ENCODE results near the gene C3orf38.
"Not testable (repeated sequence)": the region's sequence is repeated elsewhere in the genome, so short reads cannot be mapped to it uniquely, and the experiment has no call there.

Gene C3orf38

DNA sequence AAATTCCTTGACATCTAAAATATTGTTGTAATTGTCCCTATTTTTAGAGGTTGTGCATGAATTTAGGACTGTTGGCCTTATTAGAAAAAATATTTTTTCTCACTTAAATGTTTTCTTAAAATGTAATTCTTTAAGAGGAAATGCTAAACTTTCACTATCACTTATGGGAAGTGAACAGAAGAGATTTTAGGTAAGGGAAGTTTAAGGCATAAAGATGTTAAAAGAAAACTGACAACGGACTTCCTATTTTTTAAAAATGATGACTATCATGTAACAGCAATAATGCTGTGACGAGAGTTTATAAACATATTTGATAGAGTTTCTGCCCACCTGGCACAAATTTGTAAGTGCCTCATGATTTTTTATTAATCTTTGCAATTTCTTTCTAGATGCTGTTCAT, 3.1 kb downstream of the C3orf38 start:
- no peak for DNase-seq (ENCODE audit: low read depth)

DNA sequence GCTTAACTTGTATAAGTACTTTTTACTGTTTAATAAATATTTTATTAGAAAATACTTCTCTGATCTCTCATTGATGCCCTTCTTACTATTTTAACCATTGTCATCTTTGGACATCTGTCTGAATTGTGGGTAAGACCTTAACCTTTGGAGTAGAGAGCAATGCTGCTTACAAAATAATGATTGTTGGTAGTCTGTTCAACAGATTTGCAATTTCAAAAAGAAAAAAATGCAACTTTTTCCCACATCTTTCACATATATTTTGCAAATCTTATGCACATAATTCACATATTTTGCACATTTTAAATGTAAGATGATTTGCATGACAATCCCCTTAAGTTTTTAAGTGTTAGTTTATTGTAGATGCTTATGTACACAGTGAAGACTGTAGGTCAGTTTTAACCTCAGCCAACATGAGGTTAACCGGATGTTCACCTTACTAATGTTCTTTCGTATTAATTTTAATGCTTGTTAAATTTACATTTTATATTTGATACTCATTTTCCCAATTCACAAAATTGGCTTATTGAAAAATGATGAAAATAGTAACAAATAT, 16.7 kb downstream of the C3orf38 start:
- DNase-seq (ENCODE audit: low read depth): no peak

DNA sequence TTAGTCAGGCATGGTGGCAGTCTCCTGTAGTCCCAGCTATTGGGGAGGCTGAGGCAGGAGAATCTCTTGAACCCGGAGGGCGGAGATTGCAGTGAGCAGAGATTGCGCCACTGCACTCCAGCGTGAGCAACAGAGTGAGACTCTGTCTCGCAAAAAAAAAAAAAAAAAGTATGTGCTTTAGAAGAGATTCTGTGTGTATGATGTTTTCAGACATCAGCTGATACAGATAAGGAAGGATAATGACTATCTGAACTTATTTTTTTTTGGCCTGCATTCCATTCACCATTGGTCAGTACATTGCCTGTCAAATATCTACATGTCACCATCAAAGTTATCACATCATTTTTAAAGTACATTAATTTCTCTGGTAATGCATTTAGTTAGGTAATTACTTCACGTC, 17.4 kb downstream of the C3orf38 start:
- DNase-seq (ENCODE audit: low read depth): no peak

- no peak for DNase-seq (ENCODE audit: low read depth)
Measured at GRCh38 chr3:88167704-88168103, 17.9 kb downstream of the C3orf38 start.

DNA sequence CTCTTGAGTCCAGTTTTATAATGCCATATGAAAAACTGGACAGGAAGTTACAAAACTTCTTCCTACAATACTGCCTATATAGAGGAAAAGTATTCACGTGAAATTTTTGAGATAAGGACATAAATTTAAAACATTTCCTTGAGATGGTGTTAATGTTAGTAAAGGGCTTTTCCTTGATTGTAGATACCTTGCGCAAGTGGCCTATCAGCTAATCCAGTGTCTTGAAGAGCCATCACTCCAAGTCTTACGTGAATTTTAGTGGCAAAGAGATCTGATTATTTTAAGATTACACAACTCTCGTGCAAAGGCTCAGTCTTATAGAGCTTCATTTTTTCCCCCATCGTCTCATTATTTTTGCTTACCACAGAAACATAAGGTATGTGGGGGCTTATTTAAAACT, 18.4 kb downstream of the C3orf38 start:
- DNase-seq (ENCODE audit: low read depth): no peak

GRCh38 chr3:88180398-88180999, 30.7 kb downstream of the C3orf38 start:
- no peak for DNase-seq (ENCODE audit: low read depth)

- not testable (repeated sequence) for DNase-seq (ENCODE audit: low read depth)
Measured at GRCh38 chr3:88182165-88182918, 32.6 kb downstream of the C3orf38 start.

- no peak for DNase-seq (ENCODE audit: low read depth)
Measured at GRCh38 chr3:88188436-88188835, 38.7 kb downstream of the C3orf38 start.

DNA sequence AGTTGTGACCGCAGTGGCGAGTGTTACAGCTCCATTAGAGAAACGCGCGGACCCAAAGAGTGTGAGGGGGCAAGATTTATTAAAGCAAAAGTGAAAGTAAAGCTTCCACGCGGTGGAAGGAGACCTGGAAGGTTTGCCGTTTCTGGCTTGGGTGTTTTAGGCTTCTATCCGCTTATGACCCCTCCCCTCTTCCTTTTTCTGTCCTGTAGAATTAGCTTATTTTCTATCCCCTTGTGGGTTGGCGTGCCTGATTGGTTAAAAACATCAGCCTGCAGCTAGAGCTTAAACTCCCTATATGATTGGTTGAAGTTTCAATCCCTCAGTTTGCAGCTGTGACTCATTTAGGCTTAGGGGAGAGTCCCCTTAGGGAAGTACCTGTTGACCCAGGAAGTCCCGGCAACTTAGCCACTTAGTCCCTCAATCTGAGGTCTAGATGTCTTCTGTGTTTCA, 39.6 kb downstream of the C3orf38 start:
- no peak for DNase-seq (ENCODE audit: low read depth)

DNA sequence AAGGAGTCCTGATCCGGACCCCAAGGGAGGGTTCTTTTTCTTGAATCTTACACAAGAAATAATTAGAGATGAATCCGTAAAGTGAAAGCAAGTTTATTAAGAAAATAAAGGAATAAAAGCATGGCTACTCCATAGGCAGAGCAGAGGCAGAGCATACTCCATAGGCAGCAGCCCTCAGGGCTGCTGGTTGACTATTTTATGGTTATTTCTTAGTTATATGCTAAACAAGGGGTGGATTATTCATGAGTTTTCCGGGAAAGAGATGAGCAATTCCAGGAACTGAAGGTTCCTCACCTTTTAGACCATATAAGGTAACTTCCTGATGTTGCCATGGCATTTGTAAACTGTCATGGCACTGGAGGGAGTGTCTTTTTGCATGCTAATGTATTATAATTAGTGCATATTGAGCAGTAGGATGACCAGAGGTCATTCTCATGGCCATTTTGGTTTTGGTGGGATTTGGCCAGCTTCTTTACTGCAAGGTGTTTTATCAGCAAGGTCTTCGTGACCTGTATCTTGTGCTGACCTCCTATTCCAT, 42.2 kb downstream of the C3orf38 start:
- DNase-seq (ENCODE audit: low read depth): no peak

DNA sequence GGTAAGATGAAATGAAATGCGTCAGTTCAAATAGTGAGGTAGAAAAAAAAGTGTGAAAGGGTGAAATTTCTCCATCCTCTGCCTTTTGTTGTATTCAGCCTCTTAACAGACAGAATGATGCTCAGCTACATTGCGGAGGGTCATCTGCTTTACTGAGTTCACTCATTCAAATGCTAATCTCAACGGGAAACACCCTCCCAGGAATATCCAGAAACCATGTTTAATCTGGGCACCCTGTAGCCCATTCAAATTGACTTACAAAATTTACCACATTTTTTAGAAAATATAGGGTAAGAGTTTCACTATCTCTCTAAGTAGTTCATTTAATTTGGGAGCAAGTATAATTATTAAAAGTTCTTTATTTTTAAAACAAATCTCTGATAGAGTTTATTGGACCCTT, 42.9 kb downstream of the C3orf38 start:
- DNase-seq (ENCODE audit: low read depth): no peak

DNA sequence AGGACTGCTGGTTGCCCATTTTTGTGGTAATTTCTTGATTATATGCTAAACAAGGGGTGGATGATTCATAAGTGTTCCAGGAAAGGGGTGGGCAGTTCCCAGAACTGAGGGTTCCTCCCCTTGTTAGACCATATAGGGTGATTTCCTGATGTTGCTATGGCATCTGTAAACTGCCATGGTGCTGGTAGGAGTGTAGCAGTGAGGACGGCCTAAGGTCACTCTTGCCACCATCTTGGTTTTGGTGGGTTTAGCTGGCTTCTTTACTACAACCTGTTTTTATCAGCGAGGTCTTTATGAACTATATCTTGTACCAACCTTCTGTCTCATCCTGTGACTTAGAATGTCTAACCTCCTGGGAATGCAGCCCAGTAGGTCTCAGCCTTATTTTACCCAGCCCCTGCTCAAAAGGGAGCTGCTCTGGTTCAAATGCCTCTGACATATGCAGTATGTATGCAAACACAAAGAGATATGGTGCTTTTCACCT, 46.2 kb downstream of the C3orf38 start:
- no peak for DNase-seq (ENCODE audit: low read depth)

DNA sequence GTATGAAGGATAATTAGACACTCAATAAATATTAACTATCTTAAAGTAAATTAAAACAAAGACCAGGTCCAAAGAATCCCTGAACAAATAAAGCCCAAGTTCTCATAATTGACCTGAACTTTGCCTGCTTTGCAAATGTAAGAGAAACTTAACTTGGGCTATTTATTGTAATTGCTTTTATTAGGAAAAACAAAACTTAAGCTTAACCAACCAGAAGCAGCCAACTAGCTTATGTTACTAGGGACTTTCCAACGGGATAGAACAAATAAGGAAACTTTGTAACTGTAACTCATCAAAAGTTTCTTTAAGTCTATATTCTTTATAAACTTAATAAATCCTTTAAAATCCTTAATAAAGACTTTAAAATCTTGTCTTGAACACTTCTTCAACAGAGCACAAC, 48.4 kb downstream of the C3orf38 start:
- DNase-seq (ENCODE audit: low read depth): no peak

DNA sequence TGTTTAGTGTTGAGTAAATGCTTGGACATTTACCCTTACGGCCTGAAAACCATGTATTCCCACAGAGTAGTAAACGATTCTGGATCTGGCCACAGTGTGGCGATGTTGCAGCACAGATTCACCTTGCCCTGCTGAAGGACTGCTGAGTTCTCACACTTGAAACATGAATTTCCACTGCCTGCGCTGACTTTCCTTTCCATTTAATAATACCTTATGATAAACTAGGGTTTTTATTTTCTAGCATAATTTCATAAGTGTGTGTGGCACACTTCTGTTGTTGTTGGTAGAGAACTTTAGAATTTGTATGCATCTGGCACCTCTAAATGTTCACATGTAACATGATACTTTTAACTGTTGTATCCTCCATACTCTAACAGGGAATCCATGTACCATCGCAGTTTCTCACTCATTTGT, 53.9 kb downstream of the C3orf38 start:
- DNase-seq (ENCODE audit: low read depth): peak; percentile 22
